ENCODE measurements around the gene FAM110A. TPM values are rescaled to one million over a fixed set of nuclear protein-coding genes. Genes with fewer than 3 reads are reported as not detected.
A peak's percentile ranks its signal among the peaks of the same experiment; 100 is the strongest.

The FAM110A gene
- total and polyA plus RNA-seq, 2 donors: 3.3 to 6.9 TPM

GRCh38 chr20:828987-829386 is 4.5 kb upstream of the FAM110A start:
- H3K4me1 ChIP-seq (ENCODE audit: insufficient read depth): no peaks in the 10 kb centered on the region
- 45% methylated on average over 6 of the region's 6 CpGs for WGBS
- no peak for DNase-seq (ENCODE audit: extremely low spot score)
- no peaks in the 10 kb centered on the region for H3K36me3 ChIP-seq (ENCODE audit: insufficient read depth)
- no peak overlapping the region for H3K4me3 ChIP-seq (ENCODE audit: low read depth, low read length)
- no peak overlapping the region for H3K27ac ChIP-seq (ENCODE audit: low read depth)

DNA sequence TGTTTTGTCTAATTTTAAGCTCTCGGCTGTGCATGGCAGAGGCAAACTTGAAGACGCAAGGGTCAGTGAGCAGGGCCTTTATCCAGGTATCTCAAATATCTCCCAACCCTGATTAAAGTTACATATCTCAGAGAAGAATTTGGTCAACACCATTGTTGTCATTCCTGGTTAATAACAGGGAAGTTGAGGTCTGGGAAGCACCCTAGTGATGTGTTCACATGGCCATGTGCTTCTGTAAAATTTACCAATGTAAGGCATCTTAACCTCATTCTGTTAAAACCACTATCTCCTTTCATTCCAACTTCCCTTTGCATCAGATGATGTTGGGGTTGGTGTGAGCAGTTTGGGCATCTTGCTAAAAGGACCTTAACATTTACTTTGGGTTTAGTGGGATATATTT is 4.0 kb upstream of the FAM110A start:
- no peaks in the 10 kb centered on the region for H3K4me1 ChIP-seq (ENCODE audit: insufficient read depth)
- no peak overlapping the region for H3K27ac ChIP-seq (ENCODE audit: low read depth)
- H3K4me3 ChIP-seq (ENCODE audit: low read depth, low read length): no peak overlapping the region
- 85% methylated on average over 2 of the region's 2 CpGs for WGBS
- no peak for DNase-seq (ENCODE audit: extremely low spot score)
- H3K36me3 ChIP-seq (ENCODE audit: insufficient read depth): no peaks in the 10 kb centered on the region

DNA sequence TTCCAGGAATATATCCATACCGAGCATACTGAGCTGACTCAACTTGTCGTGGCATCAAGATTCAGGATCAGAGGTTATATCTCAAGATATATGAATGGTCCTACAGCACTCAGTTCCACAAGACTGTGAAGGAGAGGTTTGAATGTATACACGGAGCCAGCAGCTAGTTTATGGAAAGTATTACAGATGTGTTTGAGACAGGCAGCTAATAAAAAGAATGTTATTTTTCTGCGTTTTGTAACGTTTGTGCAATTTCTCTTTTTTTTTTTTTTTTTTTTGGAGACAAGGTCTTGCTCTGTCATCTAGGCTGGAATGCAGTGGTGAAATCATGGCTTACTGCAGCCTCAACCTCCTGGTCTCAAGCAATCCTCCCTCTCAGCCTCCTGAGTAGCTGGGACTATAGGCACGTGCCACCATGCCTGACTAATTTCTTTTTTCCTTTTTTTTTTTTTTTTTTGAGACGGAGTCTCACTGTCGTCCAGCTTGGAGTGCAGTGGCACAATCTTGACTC is 3.4 kb upstream of the FAM110A start:
- H3K36me3 ChIP-seq (ENCODE audit: insufficient read depth): no peaks in the 10 kb centered on the region
- no peak for DNase-seq (ENCODE audit: extremely low spot score)
- H3K4me1 ChIP-seq (ENCODE audit: insufficient read depth): no peaks in the 10 kb centered on the region
- H3K27ac ChIP-seq (ENCODE audit: low read depth): no peak overlapping the region
- no peak overlapping the region for H3K4me3 ChIP-seq (ENCODE audit: low read depth, low read length)
- 51% methylated on average over 8 of the region's 8 CpGs for WGBS

DNA sequence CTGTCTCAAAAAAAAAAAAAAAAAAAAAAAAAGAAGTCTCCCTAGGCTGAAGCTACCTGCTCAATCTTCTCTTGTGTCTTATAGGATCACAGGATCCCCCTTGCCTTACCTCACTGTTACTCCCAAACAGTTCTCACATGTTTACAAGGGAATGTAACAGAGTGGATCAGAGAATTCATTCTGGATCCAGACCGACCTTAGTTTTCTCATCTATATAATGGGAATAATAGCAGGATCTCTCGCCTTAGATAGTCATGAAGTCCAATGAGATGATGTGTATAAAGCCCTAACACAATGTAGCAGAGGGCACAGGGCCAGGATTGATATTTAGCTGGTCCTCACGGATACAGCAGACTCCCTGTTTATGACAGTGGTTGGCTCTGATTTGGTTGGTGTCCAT is 2.3 kb upstream of the FAM110A start:
- no peak overlapping the region for H3K27ac ChIP-seq (ENCODE audit: low read depth)
- WGBS: 85% methylated on average over 3 of the region's 3 CpGs
- DNase-seq (ENCODE audit: extremely low spot score): no peak
- H3K4me3 ChIP-seq (ENCODE audit: low read depth, low read length): no peak overlapping the region
- no peaks in the 10 kb centered on the region for H3K36me3 ChIP-seq (ENCODE audit: insufficient read depth)
- H3K4me1 ChIP-seq (ENCODE audit: insufficient read depth): no peaks in the 10 kb centered on the region

GRCh38 chr20:831956-832355 is 1.6 kb upstream of the FAM110A start:
- no peak overlapping the region for H3K27ac ChIP-seq (ENCODE audit: low read depth)
- H3K4me3 ChIP-seq (ENCODE audit: low read depth, low read length): no peak overlapping the region
- no peak for DNase-seq (ENCODE audit: extremely low spot score)
- 97% methylated on average over 3 of the region's 3 CpGs for WGBS
- H3K4me1 ChIP-seq (ENCODE audit: insufficient read depth): no peaks in the 10 kb centered on the region
- no peaks in the 10 kb centered on the region for H3K36me3 ChIP-seq (ENCODE audit: insufficient read depth)

DNA sequence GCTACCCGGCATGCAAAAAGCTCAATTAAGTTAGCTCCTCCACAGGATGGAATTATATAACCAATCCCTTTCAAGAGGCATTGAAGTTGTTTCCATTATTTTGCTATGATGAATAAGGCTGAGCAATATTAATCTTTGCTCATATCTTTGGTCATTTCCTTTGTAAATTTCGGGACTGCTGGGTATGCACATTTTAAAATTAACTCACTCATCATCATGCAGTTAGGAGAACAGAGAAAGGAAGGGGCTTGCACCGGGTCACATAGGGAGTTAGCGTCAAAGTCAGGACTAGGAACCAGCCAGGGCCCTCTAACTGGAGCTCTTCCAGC is 430 bp upstream of the FAM110A start:
- no peaks in the 10 kb centered on the region for H3K36me3 ChIP-seq (ENCODE audit: insufficient read depth)
- no peak overlapping the region for H3K27ac ChIP-seq (ENCODE audit: low read depth)
- H3K4me1 ChIP-seq (ENCODE audit: insufficient read depth): no peaks in the 10 kb centered on the region
- H3K4me3 ChIP-seq (ENCODE audit: low read depth, low read length): peak overlapping the region; percentile 71
- DNase-seq (ENCODE audit: extremely low spot score): no peak
- WGBS: 4% methylated on average over 4 of the region's 4 CpGs

- H3K4me1 ChIP-seq (ENCODE audit: insufficient read depth): no peaks in the 10 kb centered on the region
- no peak overlapping the region for H3K27ac ChIP-seq (ENCODE audit: low read depth)
- H3K36me3 ChIP-seq (ENCODE audit: insufficient read depth): no peaks in the 10 kb centered on the region
- peak overlapping the region; percentile 71 for H3K4me3 ChIP-seq (ENCODE audit: low read depth, low read length)
- DNase-seq (ENCODE audit: extremely low spot score): no peak
- 8% methylated on average over 18 of the region's 18 CpGs for WGBS
Observed at GRCh38 chr20:834151-834746, 734 bp downstream of the FAM110A start.

- no peak overlapping the region for H3K27ac ChIP-seq (ENCODE audit: low read depth)
- 75% methylated on average over 2 of the region's 2 CpGs for WGBS
- no peak for DNase-seq (ENCODE audit: extremely low spot score)
- H3K4me3 ChIP-seq (ENCODE audit: low read depth, low read length): no peak overlapping the region
- no peaks in the 10 kb centered on the region for H3K36me3 ChIP-seq (ENCODE audit: insufficient read depth)
- H3K4me1 ChIP-seq (ENCODE audit: insufficient read depth): no peaks in the 10 kb centered on the region
Observed at GRCh38 chr20:835608-836045, 2.1 kb downstream of the FAM110A start.

DNA sequence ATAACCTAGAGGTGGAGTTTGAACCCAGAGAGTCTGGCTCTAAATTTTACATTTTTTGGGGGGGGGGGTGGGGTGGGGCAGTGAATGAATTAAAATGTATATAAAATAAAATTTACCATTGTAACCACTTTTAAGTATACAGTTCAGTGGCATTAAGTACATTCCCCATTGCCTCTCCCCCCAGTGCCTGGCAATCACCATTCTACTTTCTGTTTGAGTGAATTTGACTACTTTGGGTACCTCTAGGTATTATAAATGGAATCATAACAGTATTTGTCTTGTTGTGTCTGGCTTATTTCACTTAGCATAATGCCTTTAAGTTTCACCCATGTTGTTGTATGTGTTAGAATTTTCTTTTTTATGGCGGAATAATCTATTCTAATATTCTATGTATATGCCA is 2.7 kb downstream of the FAM110A start:
- no peak overlapping the region for H3K4me3 ChIP-seq (ENCODE audit: low read depth, low read length)
- 100% methylated on average over 1 of the region's 1 CpG for WGBS
- H3K36me3 ChIP-seq (ENCODE audit: insufficient read depth): no peaks in the 10 kb centered on the region
- H3K27ac ChIP-seq (ENCODE audit: low read depth): no peak overlapping the region
- no peak for DNase-seq (ENCODE audit: extremely low spot score)
- no peaks in the 10 kb centered on the region for H3K4me1 ChIP-seq (ENCODE audit: insufficient read depth)

DNA sequence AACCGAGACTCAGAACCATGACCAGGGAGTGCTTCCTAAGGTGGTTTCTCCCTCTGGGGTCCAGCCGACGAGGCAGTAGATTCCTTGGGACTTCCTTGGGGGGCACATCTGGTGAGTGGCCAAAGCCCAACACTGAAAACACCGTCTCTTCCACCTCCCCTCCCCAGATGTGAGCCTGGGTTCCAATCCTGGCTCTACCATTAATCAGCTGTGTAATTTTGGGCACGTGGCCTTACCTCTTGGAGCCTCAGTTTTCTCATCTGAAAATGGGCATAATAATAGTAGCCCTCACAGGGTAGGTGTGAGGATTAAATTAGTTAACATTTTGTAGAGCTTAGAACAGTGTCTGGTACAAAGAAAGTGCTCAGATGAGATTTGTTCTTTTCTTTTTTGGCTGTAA is 5.5 kb downstream of the FAM110A start:
- H3K36me3 ChIP-seq (ENCODE audit: insufficient read depth): no peaks in the 10 kb centered on the region
- no peak overlapping the region for H3K27ac ChIP-seq (ENCODE audit: low read depth)
- no peak for DNase-seq (ENCODE audit: extremely low spot score)
- H3K4me3 ChIP-seq (ENCODE audit: low read depth, low read length): no peak overlapping the region
- WGBS: 92% methylated on average over 5 of the region's 5 CpGs
- no peaks in the 10 kb centered on the region for H3K4me1 ChIP-seq (ENCODE audit: insufficient read depth)

DNA sequence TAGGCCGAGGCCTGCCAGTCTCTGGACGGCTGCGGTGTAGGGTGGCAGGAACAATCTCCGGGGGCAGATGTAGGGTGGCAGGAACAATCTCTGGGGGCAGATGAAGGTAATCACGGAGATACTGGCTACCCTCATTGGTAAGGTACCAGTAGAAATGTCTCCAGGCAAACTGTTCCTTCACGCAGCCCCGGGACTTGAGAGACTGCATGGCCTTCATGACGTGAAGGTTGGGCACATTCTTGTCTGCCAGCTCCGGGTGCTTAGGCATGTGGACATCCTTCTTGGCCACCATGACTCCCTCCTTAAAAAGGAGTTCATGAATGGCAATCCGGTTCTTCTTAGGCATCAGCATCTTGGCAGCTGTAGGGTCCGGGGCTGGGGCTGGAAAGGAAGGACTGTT is 6.1 kb downstream of the FAM110A start:
- H3K4me3 ChIP-seq (ENCODE audit: low read depth, low read length): no peak overlapping the region
- H3K36me3 ChIP-seq (ENCODE audit: insufficient read depth): no peaks in the 10 kb centered on the region
- H3K27ac ChIP-seq (ENCODE audit: low read depth): no peak overlapping the region
- no peak for DNase-seq (ENCODE audit: extremely low spot score)
- 96% methylated on average over 11 of the region's 11 CpGs for WGBS
- H3K4me1 ChIP-seq (ENCODE audit: insufficient read depth): no peaks in the 10 kb centered on the region

DNA sequence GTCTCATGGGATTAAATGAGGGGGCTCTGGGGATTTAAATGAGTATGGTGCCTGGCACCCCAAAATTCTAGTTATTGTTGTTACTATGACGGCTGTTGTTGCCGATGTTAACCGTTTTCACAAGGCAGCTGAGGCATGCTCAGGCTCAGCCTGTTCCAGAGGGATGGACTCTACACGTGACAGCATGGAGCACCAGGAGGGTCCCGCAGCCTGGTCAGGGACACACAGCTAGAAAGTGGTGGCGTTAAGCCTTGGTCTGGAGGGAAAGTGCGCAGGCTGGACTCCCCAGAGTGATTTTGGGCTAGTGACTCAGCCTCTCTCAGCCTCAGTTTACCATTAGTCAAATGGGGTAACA is 7.0 kb downstream of the FAM110A start:
- Histone ChIP-seq H3K4me3 (ENCODE audit: low read depth, low read length) (no peak overlapping the region), H3K27ac (ENCODE audit: low read depth) (no peak overlapping the region), H3K36me3 (ENCODE audit: insufficient read depth) (no peaks in the 10 kb centered on the region), H3K4me1 (ENCODE audit: insufficient read depth) (no peaks in the 10 kb centered on the region)
- 92% methylated on average over 7 of the region's 7 CpGs for WGBS
- DNase-seq (ENCODE audit: extremely low spot score): no peak

DNA sequence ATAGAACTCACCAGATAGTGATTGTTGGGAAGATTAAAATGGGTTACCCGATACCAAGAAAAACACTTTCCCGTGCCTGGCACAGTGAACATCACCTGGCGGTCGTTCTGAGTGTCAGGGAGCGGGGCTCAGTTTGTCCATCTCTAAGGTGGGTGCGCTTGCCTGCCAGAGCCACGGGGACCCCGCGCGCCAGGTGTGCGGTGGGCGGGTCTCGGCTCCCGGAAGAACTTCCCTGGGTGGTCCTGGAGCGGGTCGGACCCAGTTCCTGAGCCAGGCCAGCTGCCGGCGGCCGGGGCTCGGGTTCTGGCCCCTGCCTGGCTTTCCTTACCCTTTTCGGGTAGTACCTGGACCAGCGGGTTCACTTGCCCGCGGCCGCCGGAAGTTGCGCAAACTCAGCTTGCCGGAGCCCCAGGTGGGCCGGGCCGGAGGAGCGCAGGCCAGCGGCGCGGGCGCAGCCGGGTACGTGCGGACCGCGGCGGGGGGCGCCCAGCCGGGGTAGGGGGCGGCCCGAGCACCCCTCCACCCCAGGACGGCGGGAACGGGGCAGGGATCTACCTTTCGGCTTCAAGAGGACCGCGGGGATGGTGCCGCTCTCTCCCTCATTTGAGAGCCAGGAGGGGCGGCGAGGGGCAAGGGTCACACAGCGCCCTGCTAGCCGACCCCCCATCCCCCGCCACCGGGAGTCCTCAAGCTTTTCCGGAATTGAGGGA is 7.5 kb downstream of the FAM110A start:
- H3K4me1 ChIP-seq (ENCODE audit: insufficient read depth): no peaks in the 10 kb centered on the region
- no peak for DNase-seq (ENCODE audit: extremely low spot score)
- peak overlapping the region; percentile 79 for H3K27ac ChIP-seq (ENCODE audit: low read depth)
- WGBS: 17% methylated on average over 59 of the region's 59 CpGs
- H3K36me3 ChIP-seq (ENCODE audit: insufficient read depth): no peaks in the 10 kb centered on the region
- H3K4me3 ChIP-seq (ENCODE audit: low read depth, low read length): peak overlapping the region; percentile 54

Measured in urinary bladder (tissue), 4 donors.